Liver (tissue), 9 donors: ENCODE measurements around the gene AKAP7. TPM values are rescaled to one million over a fixed set of nuclear protein-coding genes. Genes with fewer than 3 reads are reported as not detected.

ENCODE experiments used
- DNase-seq: peaks from one replicate; pipeline ENCODE4 v3.0.0-alpha.2; 2017; ENCODE audit warnings: low spot score
- H3K27ac ChIP-seq, 2 donors: one replicate each; pipeline ENCODE4 v1.7.0; 2013; ENCODE audit warnings: inconsistent platforms in 2 of 2, low read length in 2 of 2, control low read depth in 1 of 2, low read depth in 1 of 2, mild to moderate bottlenecking in 1 of 2
- H3K27me3 ChIP-seq, 4 donors: one replicate each; pipeline versions ENCODE4 v1.6.1 to v1.7.0; 2013; ENCODE audit warnings: low read length in 3 of 4, inconsistent platforms in 1 of 4, mild to moderate bottlenecking in 1 of 4, moderate library complexity in 1 of 4; ENCODE audit not compliant: control insufficient read depth in 4 of 4, insufficient read depth in 4 of 4
- H3K36me3 ChIP-seq, 4 donors: one replicate each; pipeline versions ENCODE4 v1.6.1 to v1.7.0; 2013; ENCODE audit warnings: low read length in 3 of 4, mild to moderate bottlenecking in 3 of 4, low read depth in 1 of 4, moderate library complexity in 1 of 4; ENCODE audit not compliant: control insufficient read depth in 4 of 4, insufficient read depth in 3 of 4
- H3K4me1 ChIP-seq, 4 donors: one replicate each; pipeline versions ENCODE4 v1.6.1 to v1.7.0; 2013; ENCODE audit warnings: low read length in 3 of 4, mild to moderate bottlenecking in 3 of 4, moderate library complexity in 1 of 4; ENCODE audit not compliant: control insufficient read depth in 4 of 4, insufficient read depth in 4 of 4
- H3K4me3 ChIP-seq, 3 donors: one replicate each; pipeline versions ENCODE4 v1.6.1 to v1.7.0; 2013; ENCODE audit warnings: low read length in 3 of 3, control low read depth in 1 of 3, low read depth in 1 of 3, mild to moderate bottlenecking in 1 of 3
- H3K9ac ChIP-seq, 2 donors: one replicate each; pipeline ENCODE4 v1.7.0; 2013; ENCODE audit warnings: low read length in 2 of 2, mild to moderate bottlenecking in 2 of 2, moderate library complexity in 2 of 2, control low read depth in 1 of 2, low read depth in 1 of 2
- H3K9me3 ChIP-seq, 4 donors: one replicate each; pipeline versions ENCODE4 v1.6.1 to v1.7.0; 2013; ENCODE audit warnings: low read length in 3 of 4; ENCODE audit not compliant: control insufficient read depth in 4 of 4
- FOXA1 ChIP-seq: IDR thresholded peaks from 2 replicates; pipeline ENCODE4 v1.6.1; 2016; ENCODE audit warnings: antibody characterized with exemption
- FOXA2 ChIP-seq: IDR thresholded peaks from 2 replicates; pipeline ENCODE4 v1.6.1; 2016; ENCODE audit warnings: antibody characterized with exemption
- GABPA ChIP-seq, 2 donors: IDR thresholded peaks in 1 of 2; conservative IDR thresholded peaks in 1 of 2; 2 replicates each; pipeline ENCODE4 v1.6.1; 2016; ENCODE audit warnings: antibody characterized with exemption in 2 of 2, mild to moderate bottlenecking in 1 of 2, moderate library complexity in 1 of 2
- HNF4A ChIP-seq, 2 donors: conservative IDR thresholded peaks; 2 replicates each; pipeline ENCODE4 v1.6.1; 2016; ENCODE audit warnings: antibody characterized with exemption in 2 of 2, mild to moderate bottlenecking in 2 of 2
- HNF4G ChIP-seq: IDR thresholded peaks from 2 replicates; pipeline ENCODE4 v1.6.1; 2016; ENCODE audit warnings: antibody characterized with exemption
- JUND ChIP-seq, 2 donors: IDR thresholded peaks; 2 replicates each; pipeline ENCODE4 v1.6.1; 2016; ENCODE audit warnings: antibody characterized with exemption in 2 of 2
- NR2F2 ChIP-seq: IDR thresholded peaks from 2 replicates; pipeline ENCODE4 v1.6.1; 2016; ENCODE audit warnings: antibody characterized with exemption
- RAD21 ChIP-seq, 2 donors: IDR thresholded peaks; 2 replicates each; pipeline ENCODE4 v1.6.1; 2016; ENCODE audit warnings: antibody characterized with exemption in 2 of 2, mild to moderate bottlenecking in 2 of 2
- RXRA ChIP-seq, 2 donors: IDR thresholded peaks; 2 replicates each; pipeline ENCODE4 v1.6.1; 2017 to 2018; ENCODE audit warnings: antibody characterized with exemption in 2 of 2, mild to moderate bottlenecking in 1 of 2
- SP1 ChIP-seq: IDR thresholded peaks from 2 replicates; pipeline ENCODE4 v1.6.1; 2018; ENCODE audit warnings: antibody characterized with exemption, mild to moderate bottlenecking
- TAF1 ChIP-seq: conservative IDR thresholded peaks from 2 replicates; pipeline ENCODE4 v1.6.1; 2016; ENCODE audit warnings: antibody characterized with exemption, mild to moderate bottlenecking
- YY1 ChIP-seq: IDR thresholded peaks from 2 replicates; pipeline ENCODE4 v1.6.1; 2016; ENCODE audit warnings: antibody characterized with exemption, mild to moderate bottlenecking
- WGBS: extraction: QIAGEN DNeasy Blood & Tissue Kit; methylation state at CpG from one replicate; pipeline ENCODE4 v1.1.7; 2013; 5-methylcytosine and 5-hydroxymethylcytosine counted together
- polyA plus RNA-seq, 2 donors: library from polyadenylated mRNA; stranded (reverse) in 1 of 2; unstranded in 1 of 2; fragments of 200-250 nt in 1 of 2; fragments of >200 nt in 1 of 2; fragmentation: Nextera tagmentation in 1 of 2; extraction: Ambion mirVana in 1 of 2; gene quantifications; one replicate each; pipeline versions ENCODE4 v1.2.1 to v1.2.3, GENCODE V29; 2013 to 2015
- total RNA-seq, 2 donors: library from RNA; depleted of rRNA; stranded (reverse); fragments of >200 nt; gene quantifications; one replicate each; pipeline ENCODE4 v1.2.3, GENCODE V29; 2014
- TF ChIP-seq, protein P1 (sequence below): IDR thresholded peaks from 2 replicates; pipeline ENCODE4 v1.6.1; 2016; ENCODE audit warnings: antibody characterized with exemption, mild to moderate bottlenecking
- TF ChIP-seq, protein P2 (sequence below): IDR thresholded peaks from 2 replicates; pipeline ENCODE4 v1.6.1; 2016; ENCODE audit warnings: antibody characterized with exemption
- donor health status: healthy.
- donor health status: healthy.
- donor health status: healthy.
- donor health status: healthy.
- donor health status: healthy.

The AKAP7 gene
- total and polyA plus RNA-seq, 4 donors: 7.9 to 25.4 (median 17.7) TPM

DNA sequence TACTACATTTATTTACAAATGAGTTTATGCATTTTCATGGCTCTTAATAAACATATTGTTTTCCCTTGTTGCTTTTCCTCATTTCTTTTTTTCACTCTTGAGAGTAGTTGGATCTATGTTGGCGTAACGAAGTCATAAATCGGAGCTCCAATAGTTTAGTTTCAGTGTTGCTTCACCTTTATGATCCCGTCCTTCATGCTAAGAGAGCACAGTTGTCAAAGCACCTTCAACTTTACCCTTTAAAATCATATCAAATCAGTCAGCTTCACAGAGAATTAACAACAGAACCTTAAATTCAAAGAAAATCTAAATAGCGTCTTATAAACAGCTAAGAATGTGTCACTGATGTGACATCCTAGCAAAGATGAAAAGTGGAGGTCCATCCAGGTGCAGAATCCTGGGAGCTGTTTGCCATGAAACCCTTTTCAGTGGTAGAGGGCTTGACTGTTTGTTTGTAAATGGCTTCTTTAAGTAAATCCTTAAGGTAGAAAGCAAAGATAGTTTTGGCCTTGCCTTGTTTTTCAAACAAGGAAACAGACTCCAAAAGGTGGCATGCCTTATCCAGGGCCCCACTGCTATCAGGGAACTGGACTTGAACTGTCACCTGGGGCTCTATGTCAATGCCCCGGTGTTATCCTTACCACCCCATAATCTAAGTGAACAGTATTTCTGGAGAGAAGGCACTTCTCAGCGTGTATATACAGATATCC lies 148.4 kb downstream of the AKAP7 start (continued):
- TF ChIP-seq, protein P1, sequence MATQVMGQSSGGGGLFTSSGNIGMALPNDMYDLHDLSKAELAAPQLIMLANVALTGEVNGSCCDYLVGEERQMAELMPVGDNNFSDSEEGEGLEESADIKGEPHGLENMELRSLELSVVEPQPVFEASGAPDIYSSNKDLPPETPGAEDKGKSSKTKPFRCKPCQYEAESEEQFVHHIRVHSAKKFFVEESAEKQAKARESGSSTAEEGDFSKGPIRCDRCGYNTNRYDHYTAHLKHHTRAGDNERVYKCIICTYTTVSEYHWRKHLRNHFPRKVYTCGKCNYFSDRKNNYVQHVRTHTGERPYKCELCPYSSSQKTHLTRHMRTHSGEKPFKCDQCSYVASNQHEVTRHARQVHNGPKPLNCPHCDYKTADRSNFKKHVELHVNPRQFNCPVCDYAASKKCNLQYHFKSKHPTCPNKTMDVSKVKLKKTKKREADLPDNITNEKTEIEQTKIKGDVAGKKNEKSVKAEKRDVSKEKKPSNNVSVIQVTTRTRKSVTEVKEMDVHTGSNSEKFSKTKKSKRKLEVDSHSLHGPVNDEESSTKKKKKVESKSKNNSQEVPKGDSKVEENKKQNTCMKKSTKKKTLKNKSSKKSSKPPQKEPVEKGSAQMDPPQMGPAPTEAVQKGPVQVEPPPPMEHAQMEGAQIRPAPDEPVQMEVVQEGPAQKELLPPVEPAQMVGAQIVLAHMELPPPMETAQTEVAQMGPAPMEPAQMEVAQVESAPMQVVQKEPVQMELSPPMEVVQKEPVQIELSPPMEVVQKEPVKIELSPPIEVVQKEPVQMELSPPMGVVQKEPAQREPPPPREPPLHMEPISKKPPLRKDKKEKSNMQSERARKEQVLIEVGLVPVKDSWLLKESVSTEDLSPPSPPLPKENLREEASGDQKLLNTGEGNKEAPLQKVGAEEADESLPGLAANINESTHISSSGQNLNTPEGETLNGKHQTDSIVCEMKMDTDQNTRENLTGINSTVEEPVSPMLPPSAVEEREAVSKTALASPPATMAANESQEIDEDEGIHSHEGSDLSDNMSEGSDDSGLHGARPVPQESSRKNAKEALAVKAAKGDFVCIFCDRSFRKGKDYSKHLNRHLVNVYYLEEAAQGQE: no peak
- TF ChIP-seq FOXA2 (no peak), RAD21 (IDR thresholded peaks at IDR 0.05) (no peak), TAF1 (no peak), GABPA (IDR thresholded peaks at IDR 0.05 in 1 of 2, conservative IDR thresholded peaks at IDR 0.05 in 1 of 2) (no peak), FOXA1 (no peak), JUND (IDR thresholded peaks at IDR 0.05) (no peak)

DNA sequence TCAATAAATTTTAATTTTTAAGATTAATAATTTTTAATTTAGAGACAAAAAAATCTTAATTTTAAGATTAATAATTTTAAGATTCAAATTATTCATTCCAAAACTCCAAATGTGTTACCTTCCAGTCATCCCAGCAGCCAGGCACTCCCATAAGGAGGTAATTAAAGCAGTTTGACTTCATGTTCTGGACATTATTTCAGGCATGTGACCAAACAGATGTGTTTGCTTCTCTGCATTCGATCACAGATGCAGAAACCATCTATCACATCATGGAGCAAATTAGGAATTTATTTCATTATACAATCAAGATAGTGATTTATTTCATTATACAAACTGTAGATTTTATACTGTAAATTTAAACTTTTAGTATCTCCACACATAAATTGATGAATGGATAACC lies 150.3 kb downstream of the AKAP7 start:
- WGBS: 98% methylated on average over 1 of the region's 1 CpG
- H3K9me3 ChIP-seq: no peaks in the 10 kb centered on the region
- peaks cover 4 to 21% (median 17%) of the 10 kb centered on the region in 4 donors for H3K4me1 ChIP-seq
- H3K36me3 ChIP-seq: no peaks in the 10 kb centered on the region
- DNase-seq: no peak
- H3K27me3 ChIP-seq: no peaks in the 10 kb centered on the region
- H3K27ac ChIP-seq: no peak overlapping the region
- no peak overlapping the region for H3K9ac ChIP-seq
- no peak for TF ChIP-seq NR2F2
- no peak for TF ChIP-seq HNF4A (conservative IDR thresholded peaks at IDR 0.05)
- no peak for TF ChIP-seq SP1
- H3K4me3 ChIP-seq: no peak overlapping the region

DNA sequence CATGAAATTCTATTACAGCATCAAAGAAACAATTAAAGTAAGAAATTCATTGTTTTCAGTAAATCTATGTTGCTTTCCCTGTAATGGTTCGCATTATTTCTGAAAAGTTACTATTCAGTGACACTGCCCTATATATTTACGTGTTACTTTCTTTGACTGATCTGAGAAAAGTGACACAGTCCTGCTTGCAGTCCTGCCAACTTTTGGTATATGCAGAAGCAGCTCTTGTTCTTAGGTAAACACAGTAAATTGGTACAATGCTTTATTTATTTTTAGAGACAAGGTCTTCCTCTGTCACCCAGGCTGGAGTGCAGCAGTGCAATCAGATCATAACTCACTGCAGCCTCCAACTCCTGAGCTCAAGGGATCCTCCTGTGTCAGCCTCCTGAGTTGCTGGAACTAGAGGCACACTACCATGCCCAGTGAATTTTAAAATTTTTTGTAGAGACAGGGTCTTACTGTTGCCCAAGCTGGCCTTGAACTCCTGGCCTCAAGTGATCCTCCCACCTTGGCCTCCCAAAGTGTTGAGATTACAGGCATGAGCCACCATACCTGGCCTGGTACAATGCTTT lies 151.3 kb downstream of the AKAP7 start:
- no peak overlapping the region for H3K27ac ChIP-seq
- no peak overlapping the region for H3K4me3 ChIP-seq
- 97% methylated on average over 2 of the region's 2 CpGs for WGBS
- no peak for DNase-seq
- H3K9ac ChIP-seq: no peak overlapping the region
- H3K36me3 ChIP-seq: no peaks in the 10 kb centered on the region
- H3K9me3 ChIP-seq: no peaks in the 10 kb centered on the region
- H3K27me3 ChIP-seq: no peaks in the 10 kb centered on the region
- peaks cover 1 to 15% (median 12%) of the 10 kb centered on the region in 4 donors for H3K4me1 ChIP-seq
- TF ChIP-seq YY1 (no peak), FOXA2 (no peak), RXRA (IDR thresholded peaks at IDR 0.05) (no peak), GABPA (IDR thresholded peaks at IDR 0.05 in 1 of 2, conservative IDR thresholded peaks at IDR 0.05 in 1 of 2) (no peak), NR2F2 (no peak), FOXA1 (no peak), RAD21 (IDR thresholded peaks at IDR 0.05) (no peak), SP1 (no peak), HNF4G (no peak), HNF4A (conservative IDR thresholded peaks at IDR 0.05) (no peak), JUND (IDR thresholded peaks at IDR 0.05) (no peak)
- TF ChIP-seq, protein P2, sequence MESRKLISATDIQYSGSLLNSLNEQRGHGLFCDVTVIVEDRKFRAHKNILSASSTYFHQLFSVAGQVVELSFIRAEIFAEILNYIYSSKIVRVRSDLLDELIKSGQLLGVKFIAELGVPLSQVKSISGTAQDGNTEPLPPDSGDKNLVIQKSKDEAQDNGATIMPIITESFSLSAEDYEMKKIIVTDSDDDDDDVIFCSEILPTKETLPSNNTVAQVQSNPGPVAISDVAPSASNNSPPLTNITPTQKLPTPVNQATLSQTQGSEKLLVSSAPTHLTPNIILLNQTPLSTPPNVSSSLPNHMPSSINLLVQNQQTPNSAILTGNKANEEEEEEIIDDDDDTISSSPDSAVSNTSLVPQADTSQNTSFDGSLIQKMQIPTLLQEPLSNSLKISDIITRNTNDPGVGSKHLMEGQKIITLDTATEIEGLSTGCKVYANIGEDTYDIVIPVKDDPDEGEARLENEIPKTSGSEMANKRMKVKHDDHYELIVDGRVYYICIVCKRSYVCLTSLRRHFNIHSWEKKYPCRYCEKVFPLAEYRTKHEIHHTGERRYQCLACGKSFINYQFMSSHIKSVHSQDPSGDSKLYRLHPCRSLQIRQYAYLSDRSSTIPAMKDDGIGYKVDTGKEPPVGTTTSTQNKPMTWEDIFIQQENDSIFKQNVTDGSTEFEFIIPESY: no peak
